GM18861 (cell line): ENCODE data around the gene COMMD1.
"Not testable (repeated sequence)": the region's sequence is repeated elsewhere in the genome, so short reads cannot be mapped to it uniquely, and the experiment has no call there.

Experiments used
- ATAC-seq: cut with Tn5 transposase; IDR thresholded peaks from one replicate; pipeline ENCODE4 v1.9.1; 2021; ENCODE audit not compliant: unreplicated experiment

The COMMD1 gene

GRCh38 chr2:61962095-61962984 lies 56.9 kb downstream of the COMMD1 start:
- no peak for ATAC-seq

- no peak for ATAC-seq
These were observed 60.7 kb downstream of the COMMD1 start for GRCh38 chr2:61966087-61966727.

GRCh38 chr2:61967262-61967661 lies 61.8 kb downstream of the COMMD1 start:
- no peak for ATAC-seq

DNA sequence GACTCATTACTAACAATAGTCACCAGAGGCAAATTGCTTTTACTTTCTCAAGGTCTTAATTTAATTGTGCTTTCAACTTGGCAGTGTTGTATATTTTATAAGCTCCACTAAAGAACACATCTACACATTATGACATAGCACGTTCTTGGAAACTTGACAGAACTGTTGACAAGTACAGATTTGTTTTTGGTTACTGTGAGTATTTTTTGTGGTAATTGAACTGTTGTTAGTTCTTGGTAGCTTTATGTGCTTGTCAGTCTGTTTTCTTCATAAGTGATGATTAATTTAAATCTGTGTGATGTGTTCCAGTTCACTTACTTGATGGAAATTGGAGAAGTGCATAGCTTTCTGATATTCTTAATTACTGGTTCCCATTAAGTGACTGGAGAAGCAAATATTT lies 63.9 kb downstream of the COMMD1 start:
- ATAC-seq = no peak

- no peak for ATAC-seq
These were observed 65.5 kb downstream of the COMMD1 start for GRCh38 chr2:61970807-61971556.

DNA sequence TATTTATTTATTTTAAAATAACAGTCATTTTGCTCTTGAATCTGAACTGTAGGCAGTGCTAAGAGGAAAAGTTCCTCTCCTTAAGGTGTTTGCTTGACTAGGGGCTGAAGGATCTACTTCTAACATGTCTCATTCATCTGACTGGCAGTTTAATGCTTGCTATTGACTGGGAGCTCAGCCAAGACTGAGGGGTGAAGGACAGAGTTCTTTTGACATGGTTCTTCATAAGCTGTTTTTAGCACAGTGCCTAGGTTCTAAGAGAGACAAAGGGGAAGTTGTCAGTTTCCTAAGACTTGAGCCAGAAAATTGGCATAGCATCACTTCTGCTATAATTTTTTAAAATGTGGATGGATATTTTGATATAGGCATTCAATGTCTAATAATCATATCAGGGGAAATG lies 73.0 kb downstream of the COMMD1 start:
- peak; percentile 54 for ATAC-seq

DNA sequence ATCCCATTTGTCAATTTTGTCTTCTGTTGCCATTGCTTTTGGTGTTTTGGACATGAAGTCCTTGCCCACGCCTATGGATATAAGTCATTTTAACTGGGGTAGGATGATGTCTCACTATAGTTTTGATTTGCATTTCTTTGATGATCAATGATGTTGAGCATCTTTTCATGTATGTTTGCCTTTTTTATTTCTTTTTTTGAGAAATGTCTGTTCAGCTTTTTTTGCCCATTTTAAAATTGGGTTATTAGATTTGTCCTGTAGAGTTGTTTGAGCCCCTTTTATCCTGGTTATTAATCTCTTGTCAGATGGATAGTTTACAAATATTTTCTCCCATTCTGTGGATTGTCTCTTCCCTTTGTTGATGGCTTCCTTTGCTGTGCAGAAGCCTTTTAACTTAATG lies 75.3 kb downstream of the COMMD1 start:
- ATAC-seq = no peak

GRCh38 chr2:61984682-61985081 lies 79.2 kb downstream of the COMMD1 start:
- ATAC-seq = no peak

DNA sequence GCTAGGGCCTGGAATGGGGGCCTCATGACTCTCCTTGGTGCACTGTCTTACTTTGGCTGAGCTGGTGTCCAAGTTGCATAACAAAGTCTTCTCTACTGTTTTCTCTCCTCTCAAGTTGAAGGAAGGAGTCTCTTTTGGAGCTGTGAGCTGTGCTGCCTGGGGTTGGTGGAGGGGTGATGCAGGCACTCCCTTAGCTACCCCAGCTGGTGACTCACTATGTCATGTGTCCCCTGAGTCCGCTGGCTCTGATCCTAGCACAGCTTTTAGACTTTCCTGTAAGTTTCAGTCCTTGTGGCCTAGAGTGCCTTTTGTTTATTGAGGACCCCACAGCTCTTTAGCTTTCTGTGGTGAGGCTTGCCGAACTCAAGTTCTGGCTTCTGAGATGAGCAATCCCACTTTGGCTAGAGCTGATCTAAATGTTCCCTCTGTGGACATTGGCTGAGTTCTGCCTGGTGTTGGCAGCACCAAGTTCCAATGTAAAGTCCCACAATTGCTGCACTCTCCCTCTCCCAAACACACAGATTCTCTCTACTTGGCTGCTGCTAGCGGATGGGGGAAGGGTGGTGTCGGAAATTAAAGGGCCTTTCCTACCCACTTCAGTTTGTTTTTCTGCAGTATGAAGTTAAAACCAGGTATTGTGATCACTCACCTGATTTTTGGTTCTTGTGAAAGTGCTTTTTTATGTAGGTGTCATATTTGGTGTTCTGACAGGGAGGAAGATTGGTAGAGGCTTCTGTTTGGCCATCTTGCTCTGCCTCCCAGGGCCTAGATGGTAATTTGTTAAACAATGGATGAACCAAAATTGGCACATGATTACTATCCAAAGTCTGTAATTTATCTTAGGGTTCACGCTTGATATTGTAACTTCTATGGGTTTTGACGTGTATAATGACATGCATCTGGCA lies 83.2 kb downstream of the COMMD1 start:
- ATAC-seq = no peak

GRCh38 chr2:61993422-61994024 lies 88.0 kb downstream of the COMMD1 start:
- no peak for ATAC-seq

DNA sequence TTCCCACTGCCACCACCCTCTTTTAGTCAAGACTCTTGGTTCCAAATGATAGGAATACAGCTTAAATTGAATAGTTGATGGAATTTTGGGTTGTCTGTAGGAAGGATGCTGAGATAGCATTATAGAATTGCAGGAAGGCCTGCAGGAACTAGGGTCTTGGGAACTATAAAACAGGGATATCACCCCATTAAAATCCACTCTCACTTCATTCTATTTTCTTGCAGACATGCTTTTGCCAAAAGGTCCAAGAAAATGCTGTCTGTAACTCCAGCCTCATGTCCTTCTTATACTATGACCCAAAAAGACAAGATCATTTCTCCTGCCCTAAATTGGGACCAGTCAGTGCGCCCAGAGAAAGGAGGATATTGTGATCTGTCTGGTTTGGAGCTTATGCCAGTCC lies 89.1 kb downstream of the COMMD1 start:
- no peak for ATAC-seq

DNA sequence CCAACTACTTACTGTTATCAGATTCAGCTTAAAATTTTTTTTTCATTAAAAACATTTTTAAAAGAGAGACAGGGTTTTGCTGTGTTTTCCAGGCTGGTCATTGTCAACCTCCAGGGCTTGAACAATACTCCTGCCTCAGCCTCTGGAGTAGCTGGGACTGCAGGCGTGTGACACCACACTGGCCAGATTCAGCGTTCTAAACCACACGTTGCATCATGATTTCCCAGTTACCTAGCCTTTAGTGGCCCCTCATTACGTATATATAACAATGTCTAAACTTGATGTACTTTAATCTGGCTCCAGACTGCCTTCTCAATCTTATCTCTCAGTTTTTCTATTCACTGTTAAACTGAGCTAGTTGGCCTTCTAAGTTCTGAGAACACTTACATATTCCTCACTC lies 89.6 kb downstream of the COMMD1 start:
- no peak for ATAC-seq

DNA sequence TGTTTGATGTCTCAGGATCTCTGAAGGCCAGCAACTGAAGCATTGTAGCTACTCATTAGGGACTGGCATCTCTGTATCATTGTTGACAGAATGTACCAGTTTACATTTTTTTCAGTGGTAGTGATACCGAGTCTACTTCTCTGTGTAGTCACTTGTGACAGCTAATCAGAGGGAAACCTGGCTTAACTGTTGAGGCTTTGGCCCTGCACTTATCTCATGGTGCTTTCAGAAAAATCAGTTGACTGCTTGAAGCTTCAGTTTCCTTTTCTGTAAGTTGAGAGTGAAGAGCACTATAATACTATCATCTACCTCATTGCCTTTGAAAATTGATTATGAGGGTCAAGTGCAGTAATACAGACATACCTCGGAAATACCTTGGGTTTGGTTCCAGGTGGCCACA lies 90.0 kb downstream of the COMMD1 start:
- ATAC-seq = peak; percentile 68

- no peak for ATAC-seq
These were observed 93.0 kb downstream of the COMMD1 start for GRCh38 chr2:61998426-61998825.

DNA sequence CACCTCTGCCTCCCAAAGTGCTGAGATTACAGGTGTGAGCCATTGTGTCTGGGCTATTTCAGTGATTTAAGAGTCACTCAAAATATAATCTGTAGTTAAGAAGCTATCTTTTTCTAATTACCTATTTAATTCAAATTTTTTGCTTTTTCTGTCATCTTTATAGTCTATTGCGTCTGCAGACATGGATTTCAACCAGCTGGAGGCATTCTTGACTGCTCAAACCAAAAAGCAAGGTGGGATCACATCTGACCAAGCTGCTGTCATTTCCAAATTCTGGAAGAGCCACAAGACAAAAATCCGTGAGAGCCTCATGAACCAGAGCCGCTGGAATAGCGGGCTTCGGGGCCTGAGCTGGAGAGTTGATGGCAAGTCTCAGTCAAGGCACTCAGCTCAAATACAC lies 95.1 kb downstream of the COMMD1 start:
- no peak for ATAC-seq

- ATAC-seq = no peak
These were observed 96.0 kb downstream of the COMMD1 start for GRCh38 chr2:62001431-62001830.

GRCh38 chr2:62004428-62004827 lies 99.0 kb downstream of the COMMD1 start:
- not testable (repeated sequence) for ATAC-seq

DNA sequence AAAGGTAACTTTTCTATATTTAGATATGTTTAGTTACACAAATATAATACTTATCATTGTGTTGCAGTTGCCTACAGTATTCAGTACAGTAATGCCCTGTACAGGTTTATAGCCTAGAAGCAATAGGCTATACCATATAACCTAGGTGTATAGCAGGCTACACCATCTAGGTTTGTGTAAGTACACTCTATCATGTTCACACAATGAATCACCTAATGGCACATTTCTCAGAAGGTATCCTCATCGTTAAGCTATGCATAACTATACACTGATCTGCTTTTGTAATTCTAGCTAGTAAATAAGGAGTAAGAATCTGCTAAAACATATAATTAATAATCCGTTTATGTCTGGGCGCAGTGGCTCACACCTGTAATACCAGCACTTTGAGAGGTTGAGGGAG lies 102.1 kb downstream of the COMMD1 start:
- ATAC-seq = no peak

GRCh38 chr2:62010632-62011256 lies 105.3 kb downstream of the COMMD1 start:
- no peak for ATAC-seq

- no peak for ATAC-seq
These were observed 108.2 kb downstream of the COMMD1 start for GRCh38 chr2:62013641-62014040.
